MM.1S (cell line): ENCODE data around the gene USP47.

ENCODE experiments used
- DNase-seq: peaks from one replicate; pipeline ENCODE4 v3.0.0-alpha.2; 2015
- H2AFZ ChIP-seq: fragments of 300-600 bp; sonication (generic); 2 replicates; pipeline ENCODE4 v1.6.0; 2016; ENCODE audit warnings: antibody characterized with exemption, low read length
- H3F3A ChIP-seq: fragments of 300-600 bp; sonication (generic); 2 replicates; pipeline ENCODE4 v1.6.1; 2016; ENCODE audit warnings: mild to moderate bottlenecking, antibody characterized with exemption, low read length, moderate library complexity, mixed read lengths; ENCODE audit not compliant: insufficient read depth
- H3K27ac ChIP-seq: fragments of 300-600 bp; sonication (generic); 2 replicates; pipeline ENCODE4 v1.5.1; 2016; ENCODE audit warnings: mild to moderate bottlenecking, low read length
- H3K27me3 ChIP-seq: fragments of 300-600 bp; sonication (generic); replicated peaks from 2 replicates; pipeline ENCODE4 v1.6.0; 2016; ENCODE audit warnings: low read length; ENCODE audit not compliant: insufficient read depth
- H3K36me3 ChIP-seq: fragments of 300-600 bp; sonication (generic); replicated peaks from 2 replicates; pipeline ENCODE4 v1.6.1; 2016; ENCODE audit warnings: mild to moderate bottlenecking, low read length, mixed read lengths; ENCODE audit not compliant: insufficient read depth
- H3K4me1 ChIP-seq: fragments of 300-600 bp; sonication (generic); 2 replicates; pipeline ENCODE4 v1.6.1; 2016; ENCODE audit warnings: low read length, mixed read lengths
- H3K4me2 ChIP-seq: fragments of 300-600 bp; sonication (generic); 2 replicates; pipeline ENCODE4 v1.6.0; 2016; ENCODE audit warnings: low read depth, low read length
- H3K4me3 ChIP-seq: fragments of 300-600 bp; sonication (generic); 2 replicates; pipeline ENCODE4 v1.5.1; 2016; ENCODE audit warnings: low read length, mixed read lengths
- H3K79me2 ChIP-seq: fragments of 300-600 bp; sonication (generic); 2 replicates; pipeline ENCODE4 v1.6.1; 2016; ENCODE audit warnings: mixed run types, low read length, mixed read lengths
- H3K9ac ChIP-seq: fragments of 300-600 bp; sonication (generic); 2 replicates; pipeline ENCODE4 v1.6.1; 2016; ENCODE audit warnings: low read length, mixed read lengths
- H3K9me2 ChIP-seq: fragments of 300-600 bp; sonication (generic); replicated peaks from 2 replicates; pipeline ENCODE4 v1.6.1; 2016; ENCODE audit warnings: mild to moderate bottlenecking, low read length, mixed read lengths; ENCODE audit not compliant: insufficient read depth
- H3K9me3 ChIP-seq: fragments of 300-600 bp; sonication (generic); replicated peaks from 2 replicates; pipeline ENCODE4 v1.6.1; 2016; ENCODE audit warnings: mild to moderate bottlenecking, low read length, mixed read lengths; ENCODE audit not compliant: insufficient read depth
- H4K20me1 ChIP-seq: fragments of 300-600 bp; sonication (generic); 2 replicates; pipeline ENCODE4 v1.6.1; 2016; ENCODE audit warnings: mild to moderate bottlenecking, low read length, moderate library complexity, mixed read lengths; ENCODE audit not compliant: insufficient read depth
- EZH2 ChIP-seq: fragments of 300-600 bp; sonication (generic); optimal IDR thresholded peaks from 2 replicates; pipeline ENCODE3; 2017; ENCODE audit warnings: low read depth, mild to moderate bottlenecking, antibody characterized with exemption, low read length, mixed read lengths
- EZH2phosphoT487 ChIP-seq: fragments of 300-600 bp; sonication (generic); IDR thresholded peaks from 2 replicates; pipeline ENCODE4 v1.6.1; 2018; ENCODE audit warnings: antibody characterized with exemption, low read length
- TF ChIP-seq, protein P1 (sequence below): fragments of 300-600 bp; sonication (generic); IDR thresholded peaks from 2 replicates; pipeline ENCODE4 v1.5.1; 2016; ENCODE audit warnings: antibody characterized with exemption, low read length, mixed read lengths

USP47 gene

GRCh38 chr11:11946878-11947277, 105.1 kb downstream of the USP47 start:
- no peak overlapping the region for H3K27ac ChIP-seq
- no peaks in the 10 kb centered on the region for H3F3A ChIP-seq
- H3K4me1 ChIP-seq, result no peaks in the 10 kb centered on the region
- no peak overlapping the region for H3K9ac ChIP-seq
- no peak overlapping the region for H3K4me2 ChIP-seq
- H2AFZ ChIP-seq, result no peak overlapping the region
- H3K9me2 ChIP-seq, result no peaks in the 10 kb centered on the region
- no peaks in the 10 kb centered on the region for H4K20me1 ChIP-seq
- no peaks in the 10 kb centered on the region for H3K27me3 ChIP-seq
- H3K4me3 ChIP-seq, result no peak overlapping the region
- no peaks in the 10 kb centered on the region for H3K9me3 ChIP-seq
- TF ChIP-seq EZH2phosphoT487, result no peak
- no peak for TF ChIP-seq EZH2
- TF ChIP-seq, protein P1, sequence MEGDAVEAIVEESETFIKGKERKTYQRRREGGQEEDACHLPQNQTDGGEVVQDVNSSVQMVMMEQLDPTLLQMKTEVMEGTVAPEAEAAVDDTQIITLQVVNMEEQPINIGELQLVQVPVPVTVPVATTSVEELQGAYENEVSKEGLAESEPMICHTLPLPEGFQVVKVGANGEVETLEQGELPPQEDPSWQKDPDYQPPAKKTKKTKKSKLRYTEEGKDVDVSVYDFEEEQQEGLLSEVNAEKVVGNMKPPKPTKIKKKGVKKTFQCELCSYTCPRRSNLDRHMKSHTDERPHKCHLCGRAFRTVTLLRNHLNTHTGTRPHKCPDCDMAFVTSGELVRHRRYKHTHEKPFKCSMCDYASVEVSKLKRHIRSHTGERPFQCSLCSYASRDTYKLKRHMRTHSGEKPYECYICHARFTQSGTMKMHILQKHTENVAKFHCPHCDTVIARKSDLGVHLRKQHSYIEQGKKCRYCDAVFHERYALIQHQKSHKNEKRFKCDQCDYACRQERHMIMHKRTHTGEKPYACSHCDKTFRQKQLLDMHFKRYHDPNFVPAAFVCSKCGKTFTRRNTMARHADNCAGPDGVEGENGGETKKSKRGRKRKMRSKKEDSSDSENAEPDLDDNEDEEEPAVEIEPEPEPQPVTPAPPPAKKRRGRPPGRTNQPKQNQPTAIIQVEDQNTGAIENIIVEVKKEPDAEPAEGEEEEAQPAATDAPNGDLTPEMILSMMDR, result no peak
- no peak for DNase-seq
- no peaks in the 10 kb centered on the region for H3K79me2 ChIP-seq
- H3K36me3 ChIP-seq, result 0 out of 2 replicates have a peak, but pooled peaks cover 7% of the 10 kb centered on the region

DNA sequence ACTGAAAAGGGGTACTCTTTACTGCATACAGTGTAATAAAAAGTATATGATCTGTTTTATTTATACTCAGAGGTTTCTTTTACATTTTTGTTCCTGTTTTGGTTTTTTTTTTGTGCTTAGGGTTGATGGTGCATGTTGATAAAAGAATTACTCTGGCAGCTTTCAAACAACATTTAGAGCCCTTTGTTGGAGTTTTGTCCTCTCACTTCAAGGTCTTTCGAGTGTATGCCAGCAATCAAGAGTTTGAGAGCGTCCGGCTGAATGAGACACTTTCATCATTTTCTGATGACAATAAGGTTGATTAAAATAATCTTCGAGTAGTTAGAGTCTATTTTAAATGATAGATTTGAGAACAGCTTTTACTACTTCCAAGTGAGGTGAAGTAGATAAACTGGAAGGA, 106.1 kb downstream of the USP47 start:
- no peak overlapping the region for H3K27ac ChIP-seq
- no peak overlapping the region for H3K4me2 ChIP-seq
- H3K9me3 ChIP-seq, result no peaks in the 10 kb centered on the region
- no peaks in the 10 kb centered on the region for H3K9me2 ChIP-seq
- H3K36me3 ChIP-seq, result peaks cover 8% of the 10 kb centered on the region; the same call in 1 of the 2 replicates
- no peak overlapping the region for H3K4me3 ChIP-seq
- H3F3A ChIP-seq, result no peaks in the 10 kb centered on the region
- H3K4me1 ChIP-seq, result no peaks in the 10 kb centered on the region
- H3K79me2 ChIP-seq, result no peaks in the 10 kb centered on the region
- no peaks in the 10 kb centered on the region for H3K27me3 ChIP-seq
- no peak overlapping the region for H2AFZ ChIP-seq
- no peak for DNase-seq
- H3K9ac ChIP-seq, result no peak overlapping the region
- no peak for TF ChIP-seq EZH2
- TF ChIP-seq, protein P1, result no peak
- TF ChIP-seq EZH2phosphoT487, result no peak
- no peaks in the 10 kb centered on the region for H4K20me1 ChIP-seq

DNA sequence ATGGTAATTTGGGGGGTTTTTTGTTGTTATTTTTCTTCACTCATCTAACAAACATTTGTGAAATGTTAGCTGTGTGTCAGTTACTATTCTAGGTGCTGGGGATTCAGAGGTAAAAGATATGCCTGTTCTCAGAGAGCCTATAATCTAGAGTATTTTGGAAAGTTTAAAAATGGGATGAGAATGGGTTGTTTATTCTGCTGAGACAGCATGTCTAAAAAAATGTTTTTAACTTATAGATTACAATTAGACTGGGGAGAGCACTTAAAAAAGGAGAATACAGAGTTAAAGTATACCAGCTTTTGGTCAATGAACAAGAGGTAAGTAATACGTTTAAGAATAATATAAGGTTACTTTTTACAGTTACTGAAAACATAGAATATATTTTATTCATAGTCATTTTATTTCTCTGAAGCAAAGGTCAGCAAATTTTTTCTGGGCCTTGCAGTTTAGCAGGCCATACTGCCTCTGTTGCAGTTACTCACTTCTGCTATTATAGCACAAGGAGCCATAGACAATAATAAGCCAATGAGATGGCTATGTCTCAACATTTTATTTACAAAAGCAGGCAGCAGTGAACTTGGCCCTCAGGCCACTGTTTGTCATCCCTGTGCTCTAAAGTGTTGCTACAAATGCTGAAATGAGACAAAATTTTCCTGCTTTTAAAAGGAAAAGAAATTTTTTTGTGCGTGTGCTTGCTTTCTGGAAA, 106.6 kb downstream of the USP47 start:
- Histone ChIP-seq H3K27me3 (no peaks in the 10 kb centered on the region), H2AFZ (no peak overlapping the region), H3K27ac (no peak overlapping the region), H3K9me2 (no peaks in the 10 kb centered on the region), H3K79me2 (no peaks in the 10 kb centered on the region), H3F3A (no peaks in the 10 kb centered on the region), H3K4me2 (no peak overlapping the region), H3K9ac (no peak overlapping the region), H3K4me3 (no peak overlapping the region), H3K9me3 (no peaks in the 10 kb centered on the region), H4K20me1 (no peaks in the 10 kb centered on the region), H3K4me1 (no peaks in the 10 kb centered on the region), H3K36me3 (peaks cover 8% of the 10 kb centered on the region; the same call in 1 of the 2 replicates)
- no peak for TF ChIP-seq EZH2
- TF ChIP-seq, protein P1, result no peak
- no peak for TF ChIP-seq EZH2phosphoT487
- DNase-seq, result no peak
